Measurements from ENCODE around the gene HNMT. TPM values are rescaled to one million over a fixed set of nuclear protein-coding genes. Genes with fewer than 3 reads are reported as not detected.

The HNMT gene
- polyA plus RNA-seq, 1 of the 3 experiments (the other 2 are of a cell fraction) = 1.8 TPM

DNA sequence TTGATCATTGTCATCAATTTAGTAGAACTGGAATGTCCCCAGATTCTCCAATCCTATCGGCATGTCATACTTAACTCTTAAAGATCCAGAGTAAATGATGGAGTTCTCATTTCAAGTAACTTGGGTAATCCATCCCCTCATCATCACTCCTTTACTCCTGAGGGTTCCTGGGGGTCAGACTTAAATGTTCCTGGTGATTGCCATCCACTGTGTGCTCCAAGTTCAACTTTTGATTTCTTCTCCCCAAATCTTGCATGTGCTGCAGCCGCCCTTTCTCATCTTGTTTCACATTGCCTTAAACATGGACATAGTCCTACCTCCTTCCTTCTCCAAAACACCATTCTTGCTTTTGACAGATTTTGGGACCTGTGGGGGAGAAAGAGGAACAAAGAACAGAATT, 43.2 kb downstream of the HNMT start (continued):
- TF ChIP-seq PBX3 (IDR thresholded peaks at IDR 0.05) (no peak), TCF12 (IDR thresholded peaks at IDR 0.05) (no peak), EZH2phosphoT487 (IDR thresholded peaks at IDR 0.05; ENCODE audit: borderline replicate concordance, low read depth) (no peak), MXI1 (IDR thresholded peaks at IDR 0.05; ENCODE audit: low read depth, low read length) (no peak), FOXM1 (IDR thresholded peaks at IDR 0.05; ENCODE audit: low read depth) (no peak), FOXJ3 (CRISPR knock-in tag; IDR thresholded peaks at IDR 0.05) (no peak), NFIC (IDR thresholded peaks at IDR 0.05; ENCODE audit: borderline replicate concordance) (no peak), CHD2 (IDR thresholded peaks at IDR 0.05; ENCODE audit: low read length, partially characterized antibody) (no peak), RCOR1 (IDR thresholded peaks at IDR 0.05; ENCODE audit: low read length) (no peak), RFX5 (IDR thresholded peaks at IDR 0.05; ENCODE audit: low read length) (no peak), USF2 (IDR thresholded peaks at IDR 0.05; ENCODE audit: borderline replicate concordance, low read depth, low read length) (no peak), TAF1 (IDR thresholded peaks at IDR 0.05; ENCODE audit: borderline replicate concordance, low read depth, low read length) (no peak)

GRCh38 chr2:138009622-138010021, 45.3 kb downstream of the HNMT start:
- Histone ChIP-seq H3K9me2 (no peaks in the 10 kb centered on the region), H3K27me3 (ENCODE audit: insufficient read depth) (no peaks in the 10 kb centered on the region), H3K36me3 (replicated peaks in 1 of 2; ENCODE audit: control insufficient read depth in 1 of 2, insufficient read depth in 2 of 2, low read length in 1 of 2) (no peaks in the 10 kb centered on the region), H3K4me1 (ENCODE audit: control insufficient read depth in 1 of 2, insufficient read depth in 2 of 2, low read depth in 1 of 2, low read length in 1 of 2) (no peaks in the 10 kb centered on the region; a peak in 1 of 4 replicates), H3K9me3 (no peaks in the 10 kb centered on the region), H3K79me2 (ENCODE audit: insufficient read depth) (no peaks in the 10 kb centered on the region), H3K4me3 (ENCODE audit: low read depth in 2 of 2, low read length in 1 of 2) (no peak overlapping the region), H3F3A (replicated peaks; ENCODE audit: insufficient read depth) (no peaks in the 10 kb centered on the region), H4K20me1 (ENCODE audit: insufficient read depth) (no peaks in the 10 kb centered on the region), H2AFZ (ENCODE audit: low read depth) (no peak overlapping the region), H3K9ac (no peak overlapping the region), H3K27ac (ENCODE audit: low read depth in 2 of 2, low read length in 1 of 2) (peak overlapping the region in 1 of 2 experiments; percentile 19; a peak in 1 of 4 replicates), H3K4me2 (no peak overlapping the region)
- WGBS (ENCODE audit: low lambda C conversion rate) = 66% methylated on average over 1 of the region's 1 CpG
- no peak for TF ChIP-seq NRF1 (IDR thresholded peaks at IDR 0.05; ENCODE audit: low read depth, low read length)
- ChIA-PET CTCF (no interaction called here), POLR2A (no interaction called here)
- DNase-seq = no peak

- DNase-seq = no peak
- H3K9me3 ChIP-seq = no peaks in the 10 kb centered on the region
- no peak overlapping the region for H3K4me3 ChIP-seq (ENCODE audit: low read depth in 2 of 2, low read length in 1 of 2)
- H3K27me3 ChIP-seq (ENCODE audit: insufficient read depth) = no peaks in the 10 kb centered on the region
- no peaks in the 10 kb centered on the region for H3K36me3 ChIP-seq (replicated peaks in 1 of 2; ENCODE audit: control insufficient read depth in 1 of 2, insufficient read depth in 2 of 2, low read length in 1 of 2)
- no peak overlapping the region for H3K4me2 ChIP-seq
- no peaks in the 10 kb centered on the region for H4K20me1 ChIP-seq (ENCODE audit: insufficient read depth)
- 60% methylated on average over 4 of the region's 4 CpGs for WGBS (ENCODE audit: low lambda C conversion rate)
- H3F3A ChIP-seq (replicated peaks; ENCODE audit: insufficient read depth) = no peaks in the 10 kb centered on the region
- no peaks in the 10 kb centered on the region; a peak in 1 of 4 replicates for H3K4me1 ChIP-seq (ENCODE audit: control insufficient read depth in 1 of 2, insufficient read depth in 2 of 2, low read depth in 1 of 2, low read length in 1 of 2)
- POLR2A ChIA-PET = no interaction called here
- H3K27ac ChIP-seq (ENCODE audit: low read depth in 2 of 2, low read length in 1 of 2) = peak overlapping the region in 1 of 2 experiments; percentile 58; a peak in 2 of 4 replicates
- H2AFZ ChIP-seq (ENCODE audit: low read depth) = no peak overlapping the region
- no peak overlapping the region for H3K9ac ChIP-seq
- TF ChIP-seq GABPA (IDR thresholded peaks at IDR 0.05; ENCODE audit: low read depth) (no peak), TEAD4 (IDR thresholded peaks at IDR 0.05; ENCODE audit: borderline replicate concordance, insufficient read depth) (no peak), FOXM1 (IDR thresholded peaks at IDR 0.05; ENCODE audit: low read depth) (no peak), GATA2 (CRISPR knock-in tag; IDR thresholded peaks at IDR 0.05) (no peak), RAD21 (IDR thresholded peaks at IDR 0.05; ENCODE audit: low read length) (no peak), PBX3 (IDR thresholded peaks at IDR 0.05) (no peak), EZH2phosphoT487 (IDR thresholded peaks at IDR 0.05; ENCODE audit: borderline replicate concordance, low read depth) (no peak), RCOR1 (IDR thresholded peaks at IDR 0.05; ENCODE audit: low read length) (no peak), IRF3 (IDR thresholded peaks at IDR 0.05; ENCODE audit: low read depth, low read length) (no peak), FOXJ3 (CRISPR knock-in tag; IDR thresholded peaks at IDR 0.05) (no peak), RXRA (IDR thresholded peaks at IDR 0.05; ENCODE audit: borderline replicate concordance, low read depth) (no peak), ELF1 (IDR thresholded peaks at IDR 0.05) (no peak), JUND (IDR thresholded peaks at IDR 0.05) (no peak), CHD2 (IDR thresholded peaks at IDR 0.05; ENCODE audit: low read length, partially characterized antibody) (no peak), FOSL2 (IDR thresholded peaks at IDR 0.05; ENCODE audit: borderline replicate concordance, low read depth) (no peak), NFIC (IDR thresholded peaks at IDR 0.05; ENCODE audit: borderline replicate concordance) (no peak), SIN3A (IDR thresholded peaks at IDR 0.05; ENCODE audit: borderline replicate concordance, low read depth, low read length) (no peak), MEF2A (IDR thresholded peaks at IDR 0.05; ENCODE audit: borderline replicate concordance, low read depth) (no peak)
- H3K9me2 ChIP-seq = no peaks in the 10 kb centered on the region
- no peaks in the 10 kb centered on the region for H3K79me2 ChIP-seq (ENCODE audit: insufficient read depth)
- CTCF ChIA-PET = no interaction called here
Observed at GRCh38 chr2:138010890-138011289, 46.6 kb downstream of the HNMT start.

All from SK-N-SH (cell line).